ENCODE results near the gene LPAR1. TPM values are rescaled to one million over a fixed set of nuclear protein-coding genes. Genes with fewer than 3 reads are reported as not detected.
"Not testable (repeated sequence)": the region's sequence is repeated elsewhere in the genome, so short reads cannot be mapped to it uniquely, and the experiment has no call there.

LPAR1 gene
- total RNA-seq = 0.05 and 0.17 TPM in 2 replicates

GRCh38 chr9:111038331-111039230 lies at the start of gene LPAR1:
TSS of gene LPAR1 (minus strand) at chr9:111038470. CDS start at chr9:110972117, 66,353 bp downstream.
- no peak for DNase-seq

GRCh38 chr9:111078391-111079038 lies 40.2 kb upstream of the LPAR1 start:
- no peak for DNase-seq

GRCh38 chr9:111076519-111076918 lies 38.2 kb upstream of the LPAR1 start:
- DNase-seq = no peak

- DNase-seq = no peak
Observed at GRCh38 chr9:111076042-111076441, 37.8 kb upstream of the LPAR1 start.

- DNase-seq = no peak
Observed at GRCh38 chr9:111074395-111074794, 36.1 kb upstream of the LPAR1 start.

- DNase-seq = no peak
Observed at GRCh38 chr9:111069183-111069582, 30.9 kb upstream of the LPAR1 start.

- no peak for DNase-seq
Observed at GRCh38 chr9:111068771-111069170, 30.5 kb upstream of the LPAR1 start.

- DNase-seq = no peak
Observed at GRCh38 chr9:111068383-111068730, 30.1 kb upstream of the LPAR1 start.

- DNase-seq = no peak
Observed at GRCh38 chr9:111066468-111066867, 28.2 kb upstream of the LPAR1 start.

GRCh38 chr9:111065414-111065813 lies 27.1 kb upstream of the LPAR1 start:
- no peak for DNase-seq

GRCh38 chr9:111064160-111064837 lies 26.0 kb upstream of the LPAR1 start:
- no peak for DNase-seq

GRCh38 chr9:111063332-111063731 lies 25.1 kb upstream of the LPAR1 start:
- DNase-seq = no peak

GRCh38 chr9:111058166-111058565 lies 19.9 kb upstream of the LPAR1 start:
- DNase-seq = no peak

GRCh38 chr9:111056538-111056937 lies 18.3 kb upstream of the LPAR1 start:
- no peak for DNase-seq

- DNase-seq = no peak
Observed at GRCh38 chr9:111052791-111053190, 14.5 kb upstream of the LPAR1 start.

- DNase-seq = no peak
Observed at GRCh38 chr9:111051400-111051799, 13.1 kb upstream of the LPAR1 start.

GRCh38 chr9:111050819-111051218 lies 12.5 kb upstream of the LPAR1 start:
- DNase-seq = no peak

- not testable (repeated sequence) for DNase-seq
Observed at GRCh38 chr9:111047287-111047686, 9.0 kb upstream of the LPAR1 start.

- DNase-seq = no peak
Observed at GRCh38 chr9:111041902-111042301, 3.6 kb upstream of the LPAR1 start.

- no peak for DNase-seq
Observed at GRCh38 chr9:111040494-111040893, 2.2 kb upstream of the LPAR1 start.

- no peak for DNase-seq
Observed at GRCh38 chr9:111039231-111039906, 1.1 kb upstream of the LPAR1 start.

GRCh38 chr9:111037708-111038330 lies 451 bp downstream of the LPAR1 start:
- no peak for DNase-seq

- DNase-seq = no peak
Observed at GRCh38 chr9:111037356-111037707, 938 bp downstream of the LPAR1 start.

All from dermis blood vessel endothelial cell (primary cell).